ENCODE results near the gene EDEM1.

GRCh38 chr3:5252131-5252530 is 64.6 kb downstream of the EDEM1 start:
- no peak for TF ChIP-seq EZH2phosphoT487 (IDR thresholded peaks at IDR 0.05; ENCODE audit: borderline replicate concordance)
- TF ChIP-seq CTCF (conservative IDR thresholded peaks at IDR 0.05; ENCODE audit: low read length) = no peak
